Kidney epithelial cell (primary cell): Measurements from ENCODE around the gene SQOR. TPM values are rescaled to one million over a fixed set of nuclear protein-coding genes. Genes with fewer than 3 reads are reported as not detected.

Experiments
- total RNA-seq: library from RNA; depleted of rRNA; stranded (reverse); fragments of >200 nt; gene quantifications from 2 replicates; pipeline ENCODE4 v1.2.3, GENCODE V29; 2015

SQOR gene
- total RNA-seq, 1 donor from 2014 or later = 46.2 TPM

Other genes starting within 250 kb of the SQOR start
- 2.5 and 4.2 TPM in 2 replicates for gene SLC30A4, start 112.3 kb upstream of the SQOR start, total RNA-seq
- gene BLOC1S6, start 47.6 kb upstream of the SQOR start, total RNA-seq = 70.2 and 71.4 TPM in 2 replicates